GM10847 (cell line): ENCODE results near the gene KRTAP2-3.
"Not testable (repeated sequence)": the region's sequence is repeated elsewhere in the genome, so short reads cannot be mapped to it uniquely, and the experiment has no call there.

Source experiments
- POLR2A ChIP-seq: IDR thresholded peaks from 2 replicates; pipeline ENCODE4 v1.6.1; 2011; ENCODE audit not compliant: insufficient read length; ENCODE audit errors: extremely low read depth

Gene KRTAP2-3

DNA sequence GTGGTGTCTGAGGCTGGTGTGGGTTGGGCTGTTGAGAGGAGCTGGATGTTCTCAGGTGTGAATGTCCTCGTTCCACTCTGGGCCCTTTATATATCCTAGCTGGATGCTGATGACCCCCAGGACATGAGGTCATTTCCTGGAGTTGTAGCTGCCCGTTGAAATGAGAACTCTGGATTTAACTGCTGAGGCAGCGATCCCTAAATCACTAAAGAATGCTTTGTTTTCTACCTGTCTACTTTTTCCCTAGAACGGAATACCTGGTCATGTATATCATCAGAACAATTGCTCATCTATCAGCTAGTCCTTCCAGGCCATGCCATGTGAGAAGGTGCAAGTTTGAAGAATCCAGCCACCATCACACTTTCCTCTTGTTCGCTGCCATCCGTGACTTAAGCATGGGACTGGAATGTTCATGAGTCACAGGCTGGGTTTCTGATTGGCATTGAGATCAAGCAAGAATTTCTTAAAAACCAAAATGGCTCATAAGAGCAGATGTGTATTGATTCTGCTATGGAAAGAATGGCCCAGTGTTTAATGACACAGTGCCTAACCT lies at the start of gene KRTAP2-3:
KRTAP2-3 (minus strand) TSS at position 63 of the 553 bp plus-strand sequence. CDS start 64 bp downstream, outside the sequence.
- no peak for TF ChIP-seq POLR2A

DNA sequence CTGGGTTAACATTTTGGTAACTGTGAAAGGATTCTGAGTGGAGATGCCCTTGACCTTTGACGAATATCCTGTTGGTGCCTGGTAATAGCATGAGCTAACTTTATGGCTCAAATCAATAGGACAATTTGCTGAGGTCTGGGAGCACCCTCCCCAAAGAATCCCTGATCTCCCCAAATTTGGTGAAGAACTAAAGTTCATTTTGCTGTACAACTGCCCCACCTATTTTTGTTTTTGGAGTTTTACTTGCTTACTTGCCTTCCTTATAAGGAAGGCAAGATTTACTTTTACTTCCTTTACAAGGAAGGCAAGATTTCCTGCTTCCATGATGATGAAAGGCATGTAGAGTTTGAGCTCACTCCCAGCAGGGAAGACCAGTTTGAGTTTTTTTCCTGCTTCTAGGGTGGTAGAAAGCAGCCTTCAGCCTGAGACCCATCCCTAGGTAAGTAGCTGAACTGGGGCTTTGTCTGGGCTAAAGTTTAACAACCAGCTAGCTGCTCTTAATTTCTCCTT lies 48.1 kb upstream of the KRTAP2-3 start:
- TF ChIP-seq POLR2A, result no peak

- TF ChIP-seq POLR2A, result not testable (repeated sequence)
These were observed 45.4 kb upstream of the KRTAP2-3 start, which contains the start of gene KRTAP4-9 for GRCh38 chr17:41105347-41105746. KRTAP4-9 (plus strand) TSS chr17:41105389; CDS start chr17:41105389, 0 bp downstream.

DNA sequence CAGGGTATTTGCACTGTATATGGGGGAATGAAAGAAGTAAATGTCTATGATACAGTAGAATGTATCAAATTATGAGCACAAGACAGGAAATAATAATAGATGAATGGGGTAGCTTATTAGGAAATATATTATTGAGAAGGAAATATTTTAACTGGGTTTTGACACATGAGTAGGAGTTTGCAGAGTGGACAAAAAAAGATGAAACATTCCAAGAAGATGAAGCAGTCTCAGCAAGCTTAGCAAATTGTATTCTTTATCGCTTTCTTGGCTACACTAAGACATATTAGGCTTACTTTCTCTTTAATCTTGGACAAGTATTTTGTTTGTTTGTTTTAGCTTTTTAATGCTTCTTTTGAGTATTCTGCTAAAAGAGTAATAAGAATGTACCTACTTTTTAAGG lies 44.0 kb upstream of the KRTAP2-3 start:
- TF ChIP-seq POLR2A, result no peak

- no peak for TF ChIP-seq POLR2A
These were observed 41.8 kb upstream of the KRTAP2-3 start, which contains the start of gene KRTAP4-16 for GRCh38 chr17:41101586-41102259. KRTAP4-16 (minus strand) TSS chr17:41102209; CDS start chr17:41102209, 0 bp downstream.

- TF ChIP-seq POLR2A, result no peak
These were observed 38.6 kb upstream of the KRTAP2-3 start for GRCh38 chr17:41098481-41098880.

GRCh38 chr17:41098042-41098441 lies 38.1 kb upstream of the KRTAP2-3 start, which contains the start of gene KRTAP4-8:
KRTAP4-8 (minus strand) TSS chr17:41098142; CDS start chr17:41098084, 58 bp downstream.
- TF ChIP-seq POLR2A, result no peak

- no peak for TF ChIP-seq POLR2A
These were observed 36.1 kb upstream of the KRTAP2-3 start for GRCh38 chr17:41096055-41096454.

DNA sequence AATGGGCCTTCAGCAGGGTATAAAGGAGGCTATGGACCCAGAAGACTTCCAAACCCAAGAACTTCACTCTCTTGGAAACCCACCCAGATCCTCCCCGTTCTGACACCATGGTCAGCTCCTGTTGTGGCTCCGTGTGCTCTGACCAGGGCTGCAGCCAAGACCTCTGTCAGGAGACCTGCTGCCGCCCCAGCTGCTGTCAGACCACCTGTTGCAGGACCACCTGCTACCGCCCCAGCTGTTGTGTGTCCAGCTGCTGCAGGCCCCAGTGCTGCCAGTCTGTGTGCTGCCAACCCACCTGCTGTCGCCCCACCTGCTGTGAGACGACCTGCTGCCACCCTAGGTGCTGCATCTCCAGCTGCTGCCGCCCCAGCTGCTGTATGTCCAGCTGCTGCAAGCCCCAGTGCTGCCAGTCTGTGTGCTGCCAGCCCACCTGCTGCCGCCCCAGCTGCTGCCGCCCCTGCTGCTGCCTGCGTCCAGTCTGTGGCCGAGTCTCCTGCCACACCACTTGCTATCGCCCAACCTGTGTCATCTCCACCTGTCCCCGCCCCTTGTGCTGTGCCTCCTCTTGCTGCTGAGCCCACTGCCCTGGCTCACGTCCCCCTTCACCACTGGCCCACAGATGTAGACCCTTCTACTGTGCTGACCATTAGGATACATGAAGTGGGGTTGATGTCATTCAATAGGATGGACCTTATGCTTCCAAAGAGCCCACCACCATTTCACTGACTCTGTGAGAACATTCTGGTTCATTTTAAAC lies 24.4 kb upstream of the KRTAP2-3 start, which contains the start of gene KRTAP4-7:
KRTAP4-7 (plus strand) TSS at position 51 of the 757 bp plus-strand sequence; CDS start at position 108, 57 bp downstream.
- not testable (repeated sequence) for TF ChIP-seq POLR2A

- no peak for TF ChIP-seq POLR2A
These were observed 22.7 kb upstream of the KRTAP2-3 start for GRCh38 chr17:41082626-41083025.

DNA sequence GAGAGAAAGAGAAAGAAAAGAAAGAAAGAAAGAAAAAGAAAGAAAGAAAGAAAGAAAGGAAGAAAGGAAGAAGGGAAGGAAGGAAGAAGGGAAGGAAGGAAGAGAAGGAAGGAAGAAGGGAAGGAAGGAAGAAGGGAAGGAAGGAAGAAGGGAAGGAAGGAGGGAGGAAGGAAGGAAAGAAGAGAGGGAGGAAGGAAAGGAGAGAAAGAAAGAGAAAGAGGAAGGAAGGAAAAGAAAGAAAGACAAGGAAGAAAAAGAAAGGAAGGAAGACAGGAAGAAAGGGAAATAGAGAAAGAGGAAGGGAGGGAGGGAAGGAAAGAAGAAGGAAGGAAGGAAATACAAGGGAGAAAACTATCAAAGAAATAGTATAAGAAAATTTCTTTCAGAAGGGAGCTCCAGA lies 16.9 kb upstream of the KRTAP2-3 start:
- no peak for TF ChIP-seq POLR2A

DNA sequence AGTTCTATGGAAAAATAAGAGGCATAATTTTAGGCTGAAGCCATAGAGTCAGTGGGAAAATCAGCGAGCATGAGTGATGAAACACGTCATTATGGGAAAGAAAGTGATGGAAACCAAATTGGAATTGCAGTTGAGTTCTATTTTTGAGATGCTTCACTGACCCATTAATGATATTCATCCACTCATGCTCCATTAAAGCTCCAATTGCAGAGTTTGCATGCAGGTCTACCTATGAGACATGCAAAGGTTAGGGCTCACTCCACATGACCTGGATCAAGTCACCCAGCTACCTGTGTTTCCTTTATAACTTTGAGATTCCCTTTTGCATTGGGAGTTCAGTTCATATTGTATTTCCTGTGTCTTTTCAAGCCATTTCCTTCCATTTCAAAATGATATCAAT lies 13.8 kb upstream of the KRTAP2-3 start:
- no peak for TF ChIP-seq POLR2A

DNA sequence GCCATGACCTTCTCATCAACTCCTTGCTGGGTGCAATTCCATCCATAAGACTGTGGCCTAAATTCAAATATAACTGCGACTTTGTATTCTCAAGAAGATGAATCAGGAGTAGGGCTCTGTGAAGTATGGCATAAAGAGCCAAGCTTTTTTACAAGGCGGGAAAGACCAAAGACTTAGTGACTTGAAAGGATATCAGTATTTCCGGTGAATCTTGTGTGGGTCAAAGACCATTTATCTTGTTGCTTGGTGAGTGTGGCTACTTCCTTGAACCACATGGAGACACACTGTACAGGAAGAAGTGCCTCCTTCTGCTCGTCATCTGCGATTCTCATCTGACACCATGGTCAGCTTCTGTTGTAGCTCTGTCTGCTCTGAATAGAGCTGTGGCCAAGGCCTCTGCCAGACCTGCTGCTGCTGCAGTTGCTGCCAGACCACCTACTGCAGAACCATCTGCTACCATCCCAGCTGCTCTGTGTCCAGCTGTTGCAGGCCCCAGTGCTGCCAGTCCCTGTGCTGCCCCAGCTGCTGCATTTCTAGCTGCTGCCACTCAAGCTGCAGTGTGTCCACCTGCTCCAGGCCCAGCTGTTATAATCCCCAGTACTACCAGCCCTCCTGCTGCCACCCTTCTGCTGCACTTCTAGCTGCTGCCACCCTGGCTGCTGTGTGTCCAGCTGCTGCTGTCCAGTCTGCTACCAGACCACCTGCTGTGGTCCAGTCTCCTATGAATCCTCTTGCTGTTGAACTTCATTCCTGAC lies 11.9 kb upstream of the KRTAP2-3 start:
- TF ChIP-seq POLR2A, result no peak

GRCh38 chr17:41069031-41069430 lies 9.1 kb upstream of the KRTAP2-3 start:
- TF ChIP-seq POLR2A, result no peak

GRCh38 chr17:41067281-41067680 lies 7.4 kb upstream of the KRTAP2-3 start:
- no peak for TF ChIP-seq POLR2A
